Parathyroid adenoma (tissue), 2 donors: Measurements from ENCODE around the gene OR2D2.
"Not testable (repeated sequence)": the region's sequence is repeated elsewhere in the genome, so short reads cannot be mapped to it uniquely, and the experiment has no call there.

Experiments used
- H2AFZ ChIP-seq: fragments of 300-600 bp; sonication (generic); one replicate; pipeline ENCODE4 v1.7.0; 2017; ENCODE audit warnings: antibody characterized with exemption, mild to moderate bottlenecking
- H3K27ac ChIP-seq: fragments of 300-600 bp; sonication (generic); one replicate; pipeline ENCODE4 v1.7.0; 2017
- H3K27me3 ChIP-seq: fragments of 300-600 bp; sonication (generic); one replicate; pipeline ENCODE4 v1.7.0; 2017; ENCODE audit warnings: low read length; ENCODE audit not compliant: control insufficient read depth, insufficient read depth
- H3K36me3 ChIP-seq: fragments of 300-600 bp; sonication (generic); one replicate; pipeline ENCODE4 v1.7.0; 2017; ENCODE audit warnings: low read length; ENCODE audit not compliant: control insufficient read depth, insufficient read depth
- H3K4me1 ChIP-seq: fragments of 300-600 bp; sonication (generic); one replicate; pipeline ENCODE4 v1.7.0; 2017; ENCODE audit warnings: control low read depth
- H3K4me2 ChIP-seq: fragments of 300-600 bp; sonication (generic); one replicate; pipeline ENCODE4 v1.7.0; 2017; ENCODE audit warnings: low read length
- H3K4me3 ChIP-seq: fragments of 300-600 bp; sonication (generic); one replicate; pipeline ENCODE4 v1.7.0; 2017; ENCODE audit warnings: low read depth, low read length
- H3K79me2 ChIP-seq: fragments of 300-600 bp; sonication (generic); one replicate; pipeline ENCODE4 v1.7.0; 2017; ENCODE audit warnings: control low read depth
- H3K9ac ChIP-seq: fragments of 300-600 bp; sonication (generic); one replicate; pipeline ENCODE4 v1.7.0; 2017; ENCODE audit warnings: mild to moderate bottlenecking
- H3K9me3 ChIP-seq: fragments of 300-600 bp; sonication (generic); one replicate; pipeline ENCODE4 v1.7.0; 2017; ENCODE audit warnings: low read length; ENCODE audit not compliant: control insufficient read depth
- CTCF ChIP-seq: fragments of 300-600 bp; sonication (generic); IDR thresholded peaks from one replicate; pipeline ENCODE4 v1.7.0; 2017; ENCODE audit warnings: antibody characterized with exemption, mild to moderate bottlenecking
- donor health status: primary hyperparathyroidism.

Gene OR2D2

GRCh38 chr11:6920702-6921101 lies 28.4 kb upstream of the OR2D2 start, which contains the start of gene OR2D3:
Gene OR2D3, plus strand, starts transcription at chr11:6921002. Its CDS starts 0 bp downstream, at chr11:6921002.
- no peaks in the 10 kb centered on the region for H3K36me3 ChIP-seq
- H3K4me2 ChIP-seq, result no peak within 1 kb of the TSS
- no peak within 1 kb of the TSS for H3K9ac ChIP-seq
- no peaks in the 10 kb centered on the region for H3K9me3 ChIP-seq
- no peaks in the 10 kb centered on the region for H3K4me1 ChIP-seq
- no peak within 1 kb of the TSS for H3K4me3 ChIP-seq
- H3K79me2 ChIP-seq, result no peaks in the 10 kb centered on the region
- H3K27me3 ChIP-seq, result no peaks in the 10 kb centered on the region
- H3K27ac ChIP-seq, result no peak within 1 kb of the TSS
- no peak for TF ChIP-seq CTCF
- no peak within 1 kb of the TSS for H2AFZ ChIP-seq

GRCh38 chr11:6919698-6920097 lies 27.4 kb upstream of the OR2D2 start:
- H3K36me3 ChIP-seq, result no peaks in the 10 kb centered on the region
- no peak overlapping the region for H3K9ac ChIP-seq
- no peak overlapping the region for H2AFZ ChIP-seq
- H3K79me2 ChIP-seq, result no peaks in the 10 kb centered on the region
- H3K4me3 ChIP-seq, result no peak overlapping the region
- H3K9me3 ChIP-seq, result no peaks in the 10 kb centered on the region
- no peak overlapping the region for H3K4me2 ChIP-seq
- H3K27ac ChIP-seq, result no peak overlapping the region
- H3K27me3 ChIP-seq, result no peaks in the 10 kb centered on the region
- TF ChIP-seq CTCF, result no peak
- H3K4me1 ChIP-seq, result no peaks in the 10 kb centered on the region

DNA sequence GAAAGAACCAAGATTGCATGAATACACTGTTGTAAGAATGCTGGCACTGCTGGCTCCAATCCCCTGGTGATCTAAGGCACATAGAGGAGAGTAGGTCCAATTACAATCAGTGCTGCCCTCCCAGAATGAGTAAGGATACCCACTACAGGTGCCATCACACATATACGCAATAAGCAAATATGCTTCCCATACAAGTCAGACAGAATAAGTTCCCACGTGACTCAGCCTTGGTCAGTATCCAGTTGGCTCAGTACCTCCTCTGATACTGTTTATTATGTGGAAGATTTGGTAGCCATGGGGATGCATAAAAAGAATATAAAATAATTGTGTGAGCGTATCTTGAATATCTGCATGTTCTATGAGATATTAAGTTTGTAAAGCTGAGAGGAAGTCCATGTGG lies 19.6 kb upstream of the OR2D2 start:
- TF ChIP-seq CTCF, result no peak
- Histone ChIP-seq H3K4me1 (no peaks in the 10 kb centered on the region), H2AFZ (no peak overlapping the region), H3K9me3 (no peaks in the 10 kb centered on the region), H3K4me2 (no peak overlapping the region), H3K4me3 (no peak overlapping the region), H3K27me3 (no peaks in the 10 kb centered on the region), H3K9ac (no peak overlapping the region), H3K36me3 (no peaks in the 10 kb centered on the region), H3K79me2 (no peaks in the 10 kb centered on the region), H3K27ac (no peak overlapping the region)

GRCh38 chr11:6911378-6911777 lies 19.1 kb upstream of the OR2D2 start:
- Histone ChIP-seq H3K36me3 (no peaks in the 10 kb centered on the region), H3K79me2 (no peaks in the 10 kb centered on the region), H3K4me3 (no peak overlapping the region), H3K4me2 (no peak overlapping the region), H3K9ac (no peak overlapping the region), H3K27me3 (no peaks in the 10 kb centered on the region), H2AFZ (no peak overlapping the region), H3K27ac (no peak overlapping the region), H3K4me1 (no peaks in the 10 kb centered on the region), H3K9me3 (no peaks in the 10 kb centered on the region)
- TF ChIP-seq CTCF, result no peak

GRCh38 chr11:6904804-6905203 lies 12.5 kb upstream of the OR2D2 start:
- H3K79me2 ChIP-seq, H3K36me3 ChIP-seq, H2AFZ ChIP-seq, H3K27me3 ChIP-seq, H3K4me1 ChIP-seq, H3K9me3 ChIP-seq, H3K27ac ChIP-seq, H3K4me3 ChIP-seq, H3K4me2 ChIP-seq, H3K9ac ChIP-seq: not testable (repeated sequence)
